Vagina (tissue), 2 donors: ENCODE measurements around the gene ADGRV1.

Experiments used
- CTCF ChIP-seq, 3 experiments: fragments of 450-650 bp in 2 of 3; fragments of 200-600 bp in 1 of 3; sonication (generic) in 1 of 3; IDR thresholded peaks; one replicate each; pipeline ENCODE4 v1.5.1; 2017 to 2019; ENCODE audit warnings: antibody characterized with exemption in 3 of 3, mild to moderate bottlenecking in 2 of 3, moderate library complexity in 2 of 3
- POLR2A ChIP-seq, 2 donors: fragments of 450-650 bp; IDR thresholded peaks; one replicate each; pipeline ENCODE4 v1.6.1; 2017; ENCODE audit warnings: antibody characterized with exemption in 2 of 2, mild to moderate bottlenecking in 2 of 2, moderate library complexity in 2 of 2

GRCh38 chr5:90874066-90874465, 315.5 kb downstream of the ADGRV1 start:
- TF ChIP-seq CTCF (IDR thresholded peaks at IDR 0.05), result no peak
- TF ChIP-seq POLR2A (IDR thresholded peaks at IDR 0.05), result no peak
